Fibroblast of pulmonary artery (primary cell): ENCODE results near the gene PSMA7.

Source experiments
- DNase-seq: peaks from one replicate; pipeline ENCODE4 v3.0.0-alpha.2; 2010; ENCODE audit warnings: low read depth
- H3K4me3 ChIP-seq: replicated peaks from 2 replicates; pipeline ENCODE4 v1.5.1; 2011; ENCODE audit warnings: low read depth, mild to moderate bottlenecking, control low read depth, low read length, moderate library complexity
- TF ChIP-seq, protein P1 (sequence below): IDR thresholded peaks from 2 replicates; pipeline ENCODE4 v1.5.1; 2011; ENCODE audit warnings: mild to moderate bottlenecking, control low read depth, low read length, inconsistent platforms; ENCODE audit errors: missing control alignments

PSMA7 gene

DNA sequence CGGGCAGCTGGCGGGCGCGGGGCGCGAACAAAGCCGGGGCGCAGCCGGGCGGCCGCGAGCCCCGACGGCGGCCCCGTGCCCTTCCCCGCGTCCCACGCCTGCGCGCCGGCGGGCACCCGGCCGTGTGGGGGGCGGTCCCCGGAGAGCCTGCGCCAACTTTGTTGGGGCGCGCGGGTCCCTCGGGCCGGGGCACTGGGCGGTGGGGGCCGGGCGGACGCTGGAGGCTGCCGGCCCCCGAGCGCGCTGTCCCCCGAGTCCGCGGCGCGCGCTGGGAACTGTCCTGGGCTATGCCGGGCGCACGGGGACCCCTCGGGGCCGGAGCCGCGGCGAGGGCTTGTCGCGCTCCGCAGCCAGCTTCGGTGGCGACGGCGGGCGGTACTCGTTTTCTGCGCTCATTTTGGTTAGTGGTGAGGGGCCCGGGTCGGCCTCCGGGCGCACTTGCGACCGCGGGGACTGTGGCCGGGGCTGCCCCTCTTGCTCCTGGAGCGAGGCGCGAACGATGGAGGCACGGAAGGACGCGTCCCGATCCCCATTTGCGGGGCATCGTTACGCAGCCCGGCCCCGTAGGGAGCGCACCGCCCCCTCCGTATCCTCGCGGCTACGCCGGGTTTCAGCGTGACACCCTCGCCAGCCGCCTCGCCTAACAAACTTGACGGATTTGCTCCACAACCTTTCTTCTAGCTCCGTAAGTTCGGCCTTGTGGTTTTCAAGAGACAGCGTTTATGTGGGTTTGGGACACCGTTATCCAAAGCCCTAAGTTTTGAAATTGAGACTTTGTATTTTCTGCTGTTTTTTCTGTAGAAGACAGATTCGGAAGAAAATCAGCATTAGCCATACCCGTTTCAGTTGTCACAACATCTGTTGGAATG is 997 bp upstream of the PSMA7 start:
- TF ChIP-seq, protein P1, sequence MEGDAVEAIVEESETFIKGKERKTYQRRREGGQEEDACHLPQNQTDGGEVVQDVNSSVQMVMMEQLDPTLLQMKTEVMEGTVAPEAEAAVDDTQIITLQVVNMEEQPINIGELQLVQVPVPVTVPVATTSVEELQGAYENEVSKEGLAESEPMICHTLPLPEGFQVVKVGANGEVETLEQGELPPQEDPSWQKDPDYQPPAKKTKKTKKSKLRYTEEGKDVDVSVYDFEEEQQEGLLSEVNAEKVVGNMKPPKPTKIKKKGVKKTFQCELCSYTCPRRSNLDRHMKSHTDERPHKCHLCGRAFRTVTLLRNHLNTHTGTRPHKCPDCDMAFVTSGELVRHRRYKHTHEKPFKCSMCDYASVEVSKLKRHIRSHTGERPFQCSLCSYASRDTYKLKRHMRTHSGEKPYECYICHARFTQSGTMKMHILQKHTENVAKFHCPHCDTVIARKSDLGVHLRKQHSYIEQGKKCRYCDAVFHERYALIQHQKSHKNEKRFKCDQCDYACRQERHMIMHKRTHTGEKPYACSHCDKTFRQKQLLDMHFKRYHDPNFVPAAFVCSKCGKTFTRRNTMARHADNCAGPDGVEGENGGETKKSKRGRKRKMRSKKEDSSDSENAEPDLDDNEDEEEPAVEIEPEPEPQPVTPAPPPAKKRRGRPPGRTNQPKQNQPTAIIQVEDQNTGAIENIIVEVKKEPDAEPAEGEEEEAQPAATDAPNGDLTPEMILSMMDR: no peak
- DNase-seq: peak; percentile 68
- peak overlapping the region; percentile 71 for H3K4me3 ChIP-seq

DNA sequence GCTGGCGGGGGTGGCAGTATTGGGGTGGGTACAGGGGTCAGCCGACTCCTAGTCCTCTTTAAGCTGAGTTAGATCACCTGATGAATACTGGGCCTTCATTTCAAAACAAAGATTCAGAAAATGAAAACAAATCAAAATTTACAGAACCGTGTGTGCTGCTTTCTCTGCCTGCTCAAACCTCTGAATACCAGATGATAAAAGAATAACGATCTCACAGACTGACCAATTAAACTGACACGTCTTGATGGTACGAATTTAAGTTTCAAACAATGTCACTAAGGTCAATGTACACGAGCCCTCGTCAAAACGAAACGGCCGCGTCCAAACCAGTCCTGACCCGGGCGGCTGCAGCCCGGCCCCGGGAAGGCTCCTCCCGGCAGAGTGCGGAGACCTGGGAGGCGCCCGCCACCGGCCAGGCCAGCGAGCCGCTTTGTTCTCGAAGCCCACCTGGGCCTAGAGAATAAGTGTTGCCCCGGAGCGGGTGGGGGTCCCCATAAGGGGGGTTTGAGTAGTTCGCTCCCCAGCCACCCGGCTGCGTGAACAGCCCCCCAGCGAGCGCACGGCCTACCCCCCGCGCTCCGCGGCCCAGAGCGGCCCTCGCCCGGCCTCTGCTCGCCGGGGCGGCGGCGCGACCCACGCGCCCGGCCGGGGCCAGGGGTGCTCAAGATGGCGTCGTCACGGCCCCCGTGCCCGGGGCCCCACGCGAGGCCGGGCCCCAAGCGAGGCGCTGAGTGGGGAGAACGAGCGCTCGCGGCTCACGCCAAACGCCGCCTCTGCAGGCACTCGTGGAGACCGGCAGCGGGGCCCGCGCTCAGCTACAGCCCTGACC is 728 bp downstream of the PSMA7 start:
- TF ChIP-seq, protein P1: no peak
- H3K4me3 ChIP-seq: peak overlapping the region; percentile 76
- DNase-seq: no peak

DNA sequence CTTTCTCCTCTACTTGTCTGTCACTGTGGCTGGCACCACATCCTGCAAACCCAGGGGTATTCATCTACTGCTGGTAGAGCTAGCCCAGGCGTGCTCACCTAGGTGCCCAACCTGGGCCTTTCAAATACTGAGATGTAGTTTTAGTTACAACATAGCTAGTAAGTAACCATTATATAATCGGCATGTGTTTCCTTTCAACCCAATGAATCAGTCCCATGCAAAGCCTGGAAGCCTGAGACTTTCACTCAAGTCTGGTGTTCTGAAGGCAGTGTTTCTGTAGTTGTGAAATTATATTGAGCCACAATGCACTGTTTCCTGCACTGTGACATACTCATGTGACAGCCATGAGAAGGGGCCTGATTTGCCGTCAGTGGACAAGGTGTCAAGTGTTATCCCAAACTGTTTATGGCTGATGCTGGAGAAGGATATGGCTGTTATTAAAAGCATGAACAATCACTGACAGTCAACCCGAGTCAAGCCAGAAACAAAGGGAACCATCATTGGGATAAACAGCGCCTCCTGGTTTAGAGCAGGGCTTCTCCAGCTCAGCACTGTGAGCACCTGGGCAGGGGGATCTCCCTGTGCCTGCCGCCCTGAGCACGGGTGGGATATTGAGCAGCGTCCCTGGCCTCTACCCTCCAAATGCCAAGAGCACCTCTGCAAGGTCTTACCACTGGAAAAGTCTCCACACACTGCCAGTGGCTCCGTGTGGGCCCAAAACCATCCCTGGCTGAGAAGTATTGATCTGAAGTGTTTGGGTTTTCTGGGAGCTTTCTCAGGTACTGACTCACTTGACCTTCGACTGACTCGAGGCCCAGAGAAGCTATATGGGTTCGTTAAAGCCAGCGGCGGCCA is 1.6 kb downstream of the PSMA7 start:
- H3K4me3 ChIP-seq: peak overlapping the region; percentile 76
- TF ChIP-seq, protein P1: peak; percentile 54
- DNase-seq: peak; percentile 55

DNA sequence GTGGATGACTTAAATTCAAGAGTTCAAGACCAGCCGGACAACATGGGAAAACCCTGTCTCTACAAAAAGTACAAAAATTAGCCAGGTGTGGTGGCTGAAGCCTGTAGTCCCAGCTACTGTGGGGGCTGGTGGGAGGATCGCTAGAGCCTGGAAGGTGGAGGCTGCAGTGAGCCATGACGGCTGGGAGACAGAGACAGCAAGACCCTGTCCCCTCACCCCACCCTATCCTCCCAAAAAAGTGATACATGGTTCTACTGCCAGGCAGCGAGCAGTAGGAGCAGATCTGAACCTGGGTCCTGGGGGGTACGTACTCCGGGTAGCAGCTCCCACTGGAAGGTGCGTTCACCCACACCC is 2.2 kb downstream of the PSMA7 start:
- TF ChIP-seq, protein P1: no peak
- H3K4me3 ChIP-seq: peak overlapping the region; percentile 76
- no peak for DNase-seq

DNA sequence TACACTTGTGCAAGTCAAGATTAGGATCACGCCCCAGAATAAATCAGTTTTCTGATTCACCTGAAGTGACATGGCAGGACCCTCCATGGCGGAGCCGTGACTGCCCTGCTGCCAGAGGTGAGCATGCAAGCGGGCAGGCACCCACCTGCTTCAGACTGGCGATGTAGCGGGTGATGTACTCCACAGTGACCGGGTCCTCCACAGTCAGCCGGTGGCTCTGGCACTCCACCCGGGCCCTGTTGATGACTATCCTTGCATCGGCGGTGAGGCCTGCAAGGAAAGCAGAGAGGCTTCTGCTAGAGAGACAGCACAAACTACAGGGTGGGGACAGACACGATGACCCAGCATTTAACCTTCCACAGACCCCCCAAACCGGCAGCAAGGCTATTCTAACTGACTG is 3.6 kb downstream of the PSMA7 start:
- DNase-seq: no peak
- H3K4me3 ChIP-seq: no peak overlapping the region
- TF ChIP-seq, protein P1: no peak

DNA sequence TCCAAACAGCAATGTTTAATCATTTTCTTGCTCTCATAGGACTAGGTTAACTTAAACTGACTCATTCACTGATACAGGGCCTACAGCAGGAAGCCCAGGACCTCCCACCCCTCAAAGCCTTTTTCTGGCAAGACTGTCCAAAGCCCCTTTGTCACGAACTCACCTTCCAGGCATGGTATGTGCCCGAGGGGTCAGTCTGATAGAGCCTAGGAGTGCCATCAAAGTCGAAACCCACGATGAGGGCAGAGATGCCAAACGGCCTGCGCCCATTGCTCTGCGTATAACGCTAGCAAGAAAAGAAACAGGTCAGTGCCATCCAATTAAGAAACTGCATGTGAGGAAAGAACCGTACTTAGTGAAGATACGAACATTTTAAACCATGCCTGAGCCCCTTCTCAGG is 4.3 kb downstream of the PSMA7 start:
- TF ChIP-seq, protein P1: no peak
- no peak for DNase-seq
- H3K4me3 ChIP-seq: no peak overlapping the region
